Muscle of leg (tissue), 11 donors: Measurements from ENCODE around the gene TTN. TPM values are rescaled to one million over a fixed set of nuclear protein-coding genes. Genes with fewer than 3 reads are reported as not detected.

Source experiments
- DNase-seq: peaks from one replicate; pipeline ENCODE4 v3.0.0; 2013
- H3K27ac ChIP-seq: one replicate; pipeline ENCODE4 v1.5.1; 2013; ENCODE audit warnings: mild to moderate bottlenecking, low read length, control low read depth
- H3K27me3 ChIP-seq: one replicate; pipeline ENCODE4 v1.6.1; 2013; ENCODE audit warnings: low read length; ENCODE audit not compliant: control insufficient read depth, insufficient read depth
- H3K36me3 ChIP-seq: one replicate; pipeline ENCODE4 v1.6.1; 2013; ENCODE audit warnings: low read length; ENCODE audit not compliant: control insufficient read depth, insufficient read depth
- H3K4me1 ChIP-seq: one replicate; pipeline ENCODE4 v1.6.1; 2013; ENCODE audit warnings: low read length; ENCODE audit not compliant: control insufficient read depth, insufficient read depth
- H3K4me3 ChIP-seq: one replicate; pipeline ENCODE4 v1.5.1; 2013; ENCODE audit warnings: low read length, control low read depth
- H3K9me3 ChIP-seq: replicated peaks from 2 replicates; pipeline ENCODE4 v1.6.1; 2013; ENCODE audit warnings: low read depth, low read length; ENCODE audit not compliant: control insufficient read depth
- WGBS: methylation state at CpG from one replicate; pipeline ENCODE4 v1.1.5; 2013; ENCODE audit warnings: missing lambda C conversion rate; ENCODE audit not compliant: insufficient coverage; 5-methylcytosine and 5-hydroxymethylcytosine counted together
- polyA plus RNA-seq, 8 donors: library from polyadenylated mRNA; unstranded; fragments of 120-200 nt; gene quantifications; one replicate each; pipeline versions ENCODE4 v1.2.1 to v1.2.3, GENCODE V29; 2013; ENCODE audit warnings: inconsistent platforms in 1 of 8, low replicate concordance in 1 of 8; ENCODE audit not compliant: insufficient read length in 8 of 8, insufficient read depth in 1 of 8
- total RNA-seq: library from RNA; stranded (reverse); fragments of 120-200 nt; gene quantifications from one replicate; pipeline ENCODE4 v1.2.4, GENCODE V29; 2013

The TTN gene
- total and polyA plus RNA-seq, 9 donors, result 105 to 1,236 (median 194) TPM

- no peak for DNase-seq
- H3K4me1 ChIP-seq, result no peaks in the 10 kb centered on the region
- H3K4me3 ChIP-seq, result no peak overlapping the region
- H3K27ac ChIP-seq, result no peak overlapping the region
- no CpG with 5 or more reads among the region's 1 CpG for WGBS
- peaks cover 4% of the 10 kb centered on the region for H3K36me3 ChIP-seq
- H3K27me3 ChIP-seq, result no peaks in the 10 kb centered on the region
- no peaks in the 10 kb centered on the region for H3K9me3 ChIP-seq
Measured at GRCh38 chr2:178517496-178517895, 289.7 kb downstream of the TTN start.

- H3K36me3 ChIP-seq, result peaks cover 7% of the 10 kb centered on the region
- H3K27me3 ChIP-seq, result no peaks in the 10 kb centered on the region
- DNase-seq, result no peak
- H3K27ac ChIP-seq, result no peak overlapping the region
- WGBS, result no CpG with 5 or more reads among the region's 2 CpGs
- no peak overlapping the region for H3K4me3 ChIP-seq
- H3K9me3 ChIP-seq, result no peaks in the 10 kb centered on the region
- no peaks in the 10 kb centered on the region for H3K4me1 ChIP-seq
Measured at GRCh38 chr2:178514664-178515063, 292.6 kb downstream of the TTN start.

- no peaks in the 10 kb centered on the region for H3K27me3 ChIP-seq
- WGBS, result 100% methylated on average over 2 of the region's 4 CpGs
- peaks cover 10% of the 10 kb centered on the region for H3K36me3 ChIP-seq
- no peak overlapping the region for H3K27ac ChIP-seq
- no peak overlapping the region for H3K4me3 ChIP-seq
- no peak for DNase-seq
- no peaks in the 10 kb centered on the region for H3K9me3 ChIP-seq
- H3K4me1 ChIP-seq, result no peaks in the 10 kb centered on the region
Measured at GRCh38 chr2:178513876-178514275, 293.3 kb downstream of the TTN start.

GRCh38 chr2:178512484-178512883 is 294.7 kb downstream of the TTN start:
- no peak for DNase-seq
- no CpG with 5 or more reads among the region's 2 CpGs for WGBS
- no peaks in the 10 kb centered on the region for H3K9me3 ChIP-seq
- peaks cover 10% of the 10 kb centered on the region for H3K36me3 ChIP-seq
- H3K4me3 ChIP-seq, result no peak overlapping the region
- no peaks in the 10 kb centered on the region for H3K4me1 ChIP-seq
- no peak overlapping the region for H3K27ac ChIP-seq
- no peaks in the 10 kb centered on the region for H3K27me3 ChIP-seq

- Histone ChIP-seq H3K4me1 (no peaks in the 10 kb centered on the region), H3K36me3 (peaks cover 10% of the 10 kb centered on the region), H3K9me3 (no peaks in the 10 kb centered on the region), H3K4me3 (no peak overlapping the region), H3K27me3 (no peaks in the 10 kb centered on the region), H3K27ac (no peak overlapping the region)
- WGBS, result 100% methylated on average over 2 of the region's 6 CpGs
- no peak for DNase-seq
Measured at GRCh38 chr2:178510384-178510783, 296.8 kb downstream of the TTN start.

- WGBS, result no CpG with 5 or more reads among the region's 2 CpGs
- Histone ChIP-seq H3K4me3 (no peak overlapping the region), H3K9me3 (no peaks in the 10 kb centered on the region), H3K27me3 (no peaks in the 10 kb centered on the region), H3K27ac (no peak overlapping the region), H3K36me3 (peaks cover 10% of the 10 kb centered on the region), H3K4me1 (no peaks in the 10 kb centered on the region)
- no peak for DNase-seq
Measured at GRCh38 chr2:178508646-178509045, 298.6 kb downstream of the TTN start.

- no CpG with 5 or more reads among the region's 1 CpG for WGBS
- H3K36me3 ChIP-seq, result peaks cover 3% of the 10 kb centered on the region
Measured at GRCh38 chr2:178506949-178507348, 300.3 kb downstream of the TTN start.

GRCh38 chr2:178506524-178506923 is 300.7 kb downstream of the TTN start:
- peaks cover 3% of the 10 kb centered on the region for H3K36me3 ChIP-seq
- DNase-seq, result no peak
- no peaks in the 10 kb centered on the region for H3K27me3 ChIP-seq
- no peaks in the 10 kb centered on the region for H3K4me1 ChIP-seq
- H3K4me3 ChIP-seq, result no peak overlapping the region
- no peaks in the 10 kb centered on the region for H3K9me3 ChIP-seq
- no peak overlapping the region for H3K27ac ChIP-seq
- no CpG with 5 or more reads among the region's 2 CpGs for WGBS

More at GRCh38 chr2:178506949-178507348, 300.3 kb downstream of the TTN start:
- DNase-seq, result no peak
- no peak overlapping the region for H3K27ac ChIP-seq
- H3K4me1 ChIP-seq, result no peaks in the 10 kb centered on the region
- no peaks in the 10 kb centered on the region for H3K9me3 ChIP-seq
- H3K4me3 ChIP-seq, result no peak overlapping the region
- H3K27me3 ChIP-seq, result no peaks in the 10 kb centered on the region

GRCh38 chr2:178506101-178506500 is 301.1 kb downstream of the TTN start:
- Histone ChIP-seq H3K9me3 (no peaks in the 10 kb centered on the region), H3K4me1 (no peaks in the 10 kb centered on the region), H3K4me3 (no peak overlapping the region), H3K27me3 (no peaks in the 10 kb centered on the region), H3K27ac (no peak overlapping the region), H3K36me3 (peaks cover 3% of the 10 kb centered on the region)
- WGBS, result no CpG with 5 or more reads among the region's 1 CpG
- DNase-seq, result no peak

- no peak overlapping the region for H3K27ac ChIP-seq
- H3K27me3 ChIP-seq, result no peaks in the 10 kb centered on the region
- no peaks in the 10 kb centered on the region for H3K9me3 ChIP-seq
- WGBS, result no CpG with 5 or more reads among the region's 4 CpGs
- H3K36me3 ChIP-seq, result peaks cover 12% of the 10 kb centered on the region
- H3K4me3 ChIP-seq, result no peak overlapping the region
- no peak for DNase-seq
- no peaks in the 10 kb centered on the region for H3K4me1 ChIP-seq
Measured at GRCh38 chr2:178502751-178503150, 304.5 kb downstream of the TTN start.

- 100% methylated on average over 3 of the region's 3 CpGs for WGBS
- H3K27me3 ChIP-seq, result no peaks in the 10 kb centered on the region
- no peaks in the 10 kb centered on the region for H3K4me1 ChIP-seq
- H3K36me3 ChIP-seq, result peaks cover 25% of the 10 kb centered on the region
- DNase-seq, result no peak
- no peak overlapping the region for H3K27ac ChIP-seq
- no peaks in the 10 kb centered on the region for H3K9me3 ChIP-seq
- no peak overlapping the region for H3K4me3 ChIP-seq
Measured at GRCh38 chr2:178499640-178500039, 307.6 kb downstream of the TTN start.
